HG03025 (cell line): ENCODE results near the gene DAAM1.

Experiments used
- ATAC-seq: cut with Tn5 transposase; IDR thresholded peaks from one replicate; pipeline ENCODE4 v1.9.1; 2021; ENCODE audit warnings: mild to moderate bottlenecking, moderate library complexity; ENCODE audit not compliant: unreplicated experiment, low FRiP score

DAAM1 gene

GRCh38 chr14:59355091-59355490, 166.6 kb downstream of the DAAM1 start:
- no peak for ATAC-seq

- peak; percentile 39 for ATAC-seq
Measured at GRCh38 chr14:59356312-59356711, 167.8 kb downstream of the DAAM1 start.

- peak; percentile 81 for ATAC-seq
Measured at GRCh38 chr14:59356767-59357166, 168.3 kb downstream of the DAAM1 start.

GRCh38 chr14:59358102-59358501, 169.6 kb downstream of the DAAM1 start:
- ATAC-seq, result no peak

- ATAC-seq, result no peak
Measured at GRCh38 chr14:59358784-59359183, 170.3 kb downstream of the DAAM1 start.

GRCh38 chr14:59359431-59360124, 171.1 kb downstream of the DAAM1 start:
- ATAC-seq, result no peak

- no peak for ATAC-seq
Measured at GRCh38 chr14:59360233-59360632, 171.8 kb downstream of the DAAM1 start.

GRCh38 chr14:59360923-59361794, 172.7 kb downstream of the DAAM1 start:
- no peak for ATAC-seq

- ATAC-seq, result no peak
Measured at GRCh38 chr14:59362513-59362912, 174.0 kb downstream of the DAAM1 start.

- ATAC-seq, result no peak
Measured at GRCh38 chr14:59363531-59364226, 175.2 kb downstream of the DAAM1 start.

- ATAC-seq, result no peak
Measured at GRCh38 chr14:59370158-59370742, 181.8 kb downstream of the DAAM1 start.

GRCh38 chr14:59371771-59372170, 183.3 kb downstream of the DAAM1 start:
- no peak for ATAC-seq

- no peak for ATAC-seq
Measured at GRCh38 chr14:59374048-59374447, 185.6 kb downstream of the DAAM1 start.

GRCh38 chr14:59376686-59377085, 188.2 kb downstream of the DAAM1 start:
- no peak for ATAC-seq

GRCh38 chr14:59377491-59377890, 189.0 kb downstream of the DAAM1 start:
- no peak for ATAC-seq

- ATAC-seq, result no peak
Measured at GRCh38 chr14:59377991-59378601, 189.6 kb downstream of the DAAM1 start.

- ATAC-seq, result no peak
Measured at GRCh38 chr14:59389936-59390335, 201.5 kb downstream of the DAAM1 start.

- ATAC-seq, result no peak
Measured at GRCh38 chr14:59391388-59391787, 202.9 kb downstream of the DAAM1 start.

- ATAC-seq, result no peak
Measured at GRCh38 chr14:59394268-59394667, 205.8 kb downstream of the DAAM1 start.

GRCh38 chr14:59395672-59396071, 207.2 kb downstream of the DAAM1 start:
- no peak for ATAC-seq
